ENCODE measurements around the gene CSF2.

DNA sequence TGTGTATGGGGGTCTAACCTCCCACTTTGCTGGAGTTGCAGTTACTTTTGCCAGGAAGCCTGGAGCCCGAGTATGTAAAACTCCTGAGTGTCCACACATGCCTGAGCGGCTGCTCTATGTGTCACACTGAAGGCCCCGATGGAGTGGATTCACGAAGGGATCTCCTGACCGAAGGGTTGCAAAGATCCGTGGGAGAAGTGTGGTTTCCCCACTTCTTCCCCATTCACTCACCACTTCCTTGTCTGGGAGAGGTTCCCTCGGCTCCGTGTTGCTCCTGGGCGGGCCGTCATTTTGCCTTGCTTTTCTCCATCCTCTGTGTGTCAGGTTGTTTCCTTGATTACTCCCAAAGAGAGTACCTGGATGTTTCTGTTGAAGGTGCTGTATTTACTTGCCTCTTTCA lies 29.4 kb upstream of the CSF2 start:
- TF ChIP-seq, protein P1, sequence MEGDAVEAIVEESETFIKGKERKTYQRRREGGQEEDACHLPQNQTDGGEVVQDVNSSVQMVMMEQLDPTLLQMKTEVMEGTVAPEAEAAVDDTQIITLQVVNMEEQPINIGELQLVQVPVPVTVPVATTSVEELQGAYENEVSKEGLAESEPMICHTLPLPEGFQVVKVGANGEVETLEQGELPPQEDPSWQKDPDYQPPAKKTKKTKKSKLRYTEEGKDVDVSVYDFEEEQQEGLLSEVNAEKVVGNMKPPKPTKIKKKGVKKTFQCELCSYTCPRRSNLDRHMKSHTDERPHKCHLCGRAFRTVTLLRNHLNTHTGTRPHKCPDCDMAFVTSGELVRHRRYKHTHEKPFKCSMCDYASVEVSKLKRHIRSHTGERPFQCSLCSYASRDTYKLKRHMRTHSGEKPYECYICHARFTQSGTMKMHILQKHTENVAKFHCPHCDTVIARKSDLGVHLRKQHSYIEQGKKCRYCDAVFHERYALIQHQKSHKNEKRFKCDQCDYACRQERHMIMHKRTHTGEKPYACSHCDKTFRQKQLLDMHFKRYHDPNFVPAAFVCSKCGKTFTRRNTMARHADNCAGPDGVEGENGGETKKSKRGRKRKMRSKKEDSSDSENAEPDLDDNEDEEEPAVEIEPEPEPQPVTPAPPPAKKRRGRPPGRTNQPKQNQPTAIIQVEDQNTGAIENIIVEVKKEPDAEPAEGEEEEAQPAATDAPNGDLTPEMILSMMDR (IDR thresholded peaks at IDR 0.05; ENCODE audit: low read length) = no peak
- TF ChIP-seq EZH2phosphoT487 (IDR thresholded peaks at IDR 0.05; ENCODE audit: low read length) (no peak), EZH2 (optimal IDR thresholded peaks at IDR 0.05; ENCODE audit: low read depth, low read length) (no peak)
